Heart left ventricle (tissue), 16 donors: ENCODE results near the gene KCNAB2. TPM values are rescaled to one million over a fixed set of nuclear protein-coding genes. Genes with fewer than 3 reads are reported as not detected.

Experiments used
- ATAC-seq, 4 donors: fragments of 200-7000 bp; cut with Tn5 transposase; one replicate each; pipeline ENCODE4 v1.9.1; 2020 to 2022; ENCODE audit warnings: moderate library complexity in 4 of 4, mild to moderate bottlenecking in 3 of 4, moderate number of reproducible peaks in 1 of 4
- DNase-seq, 5 donors: peaks; one replicate each; pipeline ENCODE4 v3.0.0-alpha.2; 2020
- H3K27ac ChIP-seq, 12 donors: fragments of 200-600 bp; sonication (generic) in 4 of 12; one replicate each; pipeline versions ENCODE4 v1.5.0 to v1.8.0; 2016 to 2022; ENCODE audit warnings: mild to moderate bottlenecking in 2 of 12
- H3K27me3 ChIP-seq, 9 donors: fragments of 200-600 bp; sonication (generic) in 2 of 9; one replicate each; pipeline versions ENCODE4 v1.5.1 to v1.8.0; 2016 to 2022; ENCODE audit warnings: mild to moderate bottlenecking in 3 of 9
- H3K36me3 ChIP-seq, 9 donors: fragments of 200-600 bp; sonication (generic) in 2 of 9; one replicate each; pipeline versions ENCODE4 v1.5.0 to v1.8.0; 2018 to 2022; ENCODE audit warnings: mild to moderate bottlenecking in 2 of 9
- H3K4me1 ChIP-seq, 12 donors: fragments of 200-600 bp; sonication (generic) in 4 of 12; one replicate each; pipeline versions ENCODE4 v1.5.0 to v1.8.0; 2016 to 2022; ENCODE audit warnings: mild to moderate bottlenecking in 3 of 12
- H3K4me3 ChIP-seq, 12 donors: fragments of 200-600 bp; sonication (generic) in 4 of 12; one replicate each; pipeline versions ENCODE4 v1.5.0 to v1.8.0; 2017 to 2022; ENCODE audit warnings: mild to moderate bottlenecking in 9 of 12, moderate library complexity in 4 of 12
- H3K9me3 ChIP-seq, 12 donors: fragments of 200-600 bp; sonication (generic) in 4 of 12; one replicate each; pipeline versions ENCODE4 v1.5.0 to v1.8.0; 2016 to 2022; ENCODE audit warnings: mild to moderate bottlenecking in 1 of 12
- POLR2A ChIP-seq, 2 donors: fragments of 450-650 bp; IDR thresholded peaks; one replicate each; pipeline ENCODE4 v1.6.1; 2017; ENCODE audit warnings: antibody characterized with exemption in 2 of 2, mild to moderate bottlenecking in 2 of 2, moderate library complexity in 2 of 2
- WGBS, 4 donors: extraction: QIAGEN DNeasy Blood & Tissue Kit in 2 of 4; methylation state at CpG; one replicate each; pipeline versions ENCODE4 v1.1.5 to v1.1.7; 2013 to 2018; 5-methylcytosine and 5-hydroxymethylcytosine counted together
- intact Hi-C, 10 donors: fragments of 100-400 bp; cut with DNase I; formaldehyde crosslinking; loops; one replicate each; pipeline versions ENCODE4 v1.11.1 to v1.14.2; 2022
- polyA plus RNA-seq, 2 donors: library from polyadenylated mRNA; stranded (reverse); fragments of 200-250 nt; gene quantifications; one replicate each; pipeline ENCODE4 v1.2.3, GENCODE V29; 2013
- total RNA-seq, 9 donors: library from RNA; depleted of rRNA in 2 of 9; stranded (reverse); fragments of >200 nt in 2 of 9; fragmentation: NEBNext Ultra II Directional in 3 of 9; extraction: Animal tissue kit (Norgen Biotek cat#: 25700) in 3 of 9; gene quantifications; one replicate each; pipeline versions ENCODE4 v1.1.0 to v1.2.4, GENCODE V29; 2016 to 2023
- TF ChIP-seq, protein P1 (sequence below), 12 donors: fragments of 200-600 bp; sonication (generic) in 4 of 12; IDR thresholded peaks; one replicate each; pipeline versions ENCODE4 v1.5.0 to v1.8.0; 2018 to 2022; ENCODE audit warnings: antibody characterized with exemption in 12 of 12, mild to moderate bottlenecking in 5 of 12
- donor health status: ischemic (EF 13 %, LVEDD 7.1; RV severe dilation, severe dysfunction).
- donor health status: healthy with polysubstance abuse.
- donor health status: DM: no; HTN: yes; CAD: no.
- donor health status: DM: no; HTN: no; CAD: no.
- donor health status: ischemic (EF 25% LVEDD 6.9; RV normal size, moderate dysfunction).
- donor health status: ischemic (EF 25% LVEDD 5.7; RV mildly dilated, moderate dysfunction).
- donor health status: healthy.
- donor health status: DM: yes; HTN: yes; CAD: no.
- donor health status: ischemic (EF 35%, LVEDD 5.7; RV mildly dilated, moderate dysfunction).
- donor health status: nonischemic (EF 11% LVEDD 7.7; RV severe dilation, severe dysfunction).
- donor health status: DM: yes; HTN: yes; CAD: no.
- donor health status: PGD.
- donor health status: ischemic (EF 29% LVEDD 5.4; RV normal size, mild dysfunction).
- donor health status: nonischemic (EF 23%, LVEDD 6.1; RV moderate dilation, normal function).

KCNAB2 gene
- total and polyA plus RNA-seq, 11 donors, result 10.7 to 51.4 (median 27.2) TPM

DNA sequence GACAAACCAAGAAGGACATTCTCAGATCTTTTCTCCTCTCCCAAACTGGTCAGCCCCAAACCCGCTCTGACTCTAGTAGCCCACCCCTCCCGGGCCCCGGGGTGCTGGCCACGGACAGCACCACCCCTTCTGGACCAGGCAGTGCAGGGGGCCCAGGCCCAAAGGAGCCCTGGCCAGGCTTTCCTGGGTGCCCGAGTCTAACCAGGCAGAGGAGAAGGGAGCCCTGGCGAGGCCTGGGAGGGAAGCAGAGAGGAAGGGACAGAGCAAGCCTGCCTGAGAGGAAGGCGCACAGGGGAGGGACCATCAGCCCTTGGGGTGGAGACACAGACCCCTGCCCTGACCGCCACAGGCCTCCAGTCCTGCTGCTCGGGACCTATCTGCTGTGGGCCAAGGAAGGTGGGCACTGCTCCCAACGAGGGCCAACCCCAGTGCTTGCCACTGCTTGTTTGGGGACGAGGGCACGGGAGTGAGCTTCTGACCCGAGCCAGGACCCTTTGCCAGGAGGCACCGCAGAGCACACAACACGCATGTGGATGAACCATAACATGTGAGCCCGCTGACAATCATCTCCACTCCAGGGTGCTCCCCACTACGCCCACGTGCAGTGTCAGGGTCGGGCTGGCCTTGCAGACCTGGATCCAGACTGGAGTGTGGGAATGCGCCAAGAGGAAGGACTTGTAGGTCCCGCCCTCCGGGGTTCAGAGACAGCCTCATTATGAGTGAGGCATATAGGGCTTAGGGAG lies 57.6 kb downstream of the KCNAB2 start:
- peak in 2 of 5 donors; percentile 16 to 61 for DNase-seq
- H3K27ac ChIP-seq, result no peak overlapping the region
- no peak for ATAC-seq
- H3K27me3 ChIP-seq, result peaks cover 0 to 26% (median 7%) of the 10 kb centered on the region in 9 donors
- H3K36me3 ChIP-seq, result peaks cover 0 to 5% (median 0%) of the 10 kb centered on the region in 9 donors
- intact Hi-C loops, result loop anchor here in 1 of 10 donors (10.0 kb wide), 1 partner anchor 142 kb away; the partner anchor contains the start of gene HES3
- peaks cover 0 to 10% (median 0%) of the 10 kb centered on the region in 12 donors for H3K4me1 ChIP-seq
- TF ChIP-seq POLR2A (IDR thresholded peaks at IDR 0.05), result no peak
- TF ChIP-seq, protein P1, sequence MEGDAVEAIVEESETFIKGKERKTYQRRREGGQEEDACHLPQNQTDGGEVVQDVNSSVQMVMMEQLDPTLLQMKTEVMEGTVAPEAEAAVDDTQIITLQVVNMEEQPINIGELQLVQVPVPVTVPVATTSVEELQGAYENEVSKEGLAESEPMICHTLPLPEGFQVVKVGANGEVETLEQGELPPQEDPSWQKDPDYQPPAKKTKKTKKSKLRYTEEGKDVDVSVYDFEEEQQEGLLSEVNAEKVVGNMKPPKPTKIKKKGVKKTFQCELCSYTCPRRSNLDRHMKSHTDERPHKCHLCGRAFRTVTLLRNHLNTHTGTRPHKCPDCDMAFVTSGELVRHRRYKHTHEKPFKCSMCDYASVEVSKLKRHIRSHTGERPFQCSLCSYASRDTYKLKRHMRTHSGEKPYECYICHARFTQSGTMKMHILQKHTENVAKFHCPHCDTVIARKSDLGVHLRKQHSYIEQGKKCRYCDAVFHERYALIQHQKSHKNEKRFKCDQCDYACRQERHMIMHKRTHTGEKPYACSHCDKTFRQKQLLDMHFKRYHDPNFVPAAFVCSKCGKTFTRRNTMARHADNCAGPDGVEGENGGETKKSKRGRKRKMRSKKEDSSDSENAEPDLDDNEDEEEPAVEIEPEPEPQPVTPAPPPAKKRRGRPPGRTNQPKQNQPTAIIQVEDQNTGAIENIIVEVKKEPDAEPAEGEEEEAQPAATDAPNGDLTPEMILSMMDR (IDR thresholded peaks at IDR 0.05), result no peak
- no peak overlapping the region for H3K4me3 ChIP-seq
- H3K9me3 ChIP-seq, result no peaks in the 10 kb centered on the region
- WGBS, 4 donors, result 75 to 81% (median 77%) methylated on average over 16 to 22 of the region's 22 CpGs

DNA sequence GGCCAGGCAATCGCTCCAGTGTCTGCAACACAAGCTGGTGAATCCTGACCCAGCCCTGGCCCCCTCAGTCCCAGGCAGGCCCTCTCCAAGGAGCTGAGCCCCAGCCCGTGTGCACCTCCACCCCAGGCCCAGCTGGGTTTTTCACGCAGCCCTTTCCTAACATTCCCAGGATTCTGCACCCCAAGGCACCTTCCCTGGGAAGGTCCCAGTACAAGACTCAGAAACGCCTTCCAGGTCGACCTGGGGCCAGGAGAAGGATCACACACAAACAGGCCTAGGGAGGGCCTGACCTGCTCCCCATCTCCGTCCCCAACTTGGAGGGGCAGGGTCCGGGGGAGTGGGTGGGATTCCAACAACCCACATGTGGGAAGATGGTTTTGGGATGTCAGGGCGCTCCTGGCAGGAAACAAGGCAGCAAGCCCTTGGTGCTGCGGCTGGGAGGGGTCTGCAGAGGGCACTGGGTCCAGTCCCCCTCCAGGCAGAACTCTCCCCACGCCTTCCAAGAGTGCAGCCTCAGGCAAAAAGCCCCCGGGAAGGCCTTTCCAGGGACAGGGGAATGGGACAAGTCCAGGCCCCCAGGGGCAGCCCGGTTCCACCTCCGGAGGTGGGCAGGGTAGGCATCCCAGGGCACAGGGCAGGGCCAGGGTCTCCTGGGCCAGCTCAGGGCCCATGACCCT lies 58.3 kb downstream of the KCNAB2 start:
- intact Hi-C loops, result loop anchor here in 1 of 10 donors (10.0 kb wide), 1 partner anchor 141 kb away; the partner anchor contains the start of gene HES3
- Histone ChIP-seq H3K36me3 (peaks cover 0 to under 1% (median 0%) of the 10 kb centered on the region in 9 donors), H3K4me3 (no peak overlapping the region), H3K27me3 (peaks cover 0 to 33% (median 7%) of the 10 kb centered on the region in 9 donors), H3K27ac (no peak overlapping the region), H3K9me3 (no peaks in the 10 kb centered on the region), H3K4me1 (peaks cover 0 to 3% (median 0%) of the 10 kb centered on the region in 12 donors)
- WGBS, 4 donors, result 73 to 81% (median 78%) methylated on average over 6 to 13 of the region's 13 CpGs
- TF ChIP-seq POLR2A (IDR thresholded peaks at IDR 0.05), result no peak
- TF ChIP-seq, protein P1 (IDR thresholded peaks at IDR 0.05), result no peak
- ATAC-seq, result no peak
- peak in 2 of 5 donors; percentile 9 to 43 for DNase-seq

DNA sequence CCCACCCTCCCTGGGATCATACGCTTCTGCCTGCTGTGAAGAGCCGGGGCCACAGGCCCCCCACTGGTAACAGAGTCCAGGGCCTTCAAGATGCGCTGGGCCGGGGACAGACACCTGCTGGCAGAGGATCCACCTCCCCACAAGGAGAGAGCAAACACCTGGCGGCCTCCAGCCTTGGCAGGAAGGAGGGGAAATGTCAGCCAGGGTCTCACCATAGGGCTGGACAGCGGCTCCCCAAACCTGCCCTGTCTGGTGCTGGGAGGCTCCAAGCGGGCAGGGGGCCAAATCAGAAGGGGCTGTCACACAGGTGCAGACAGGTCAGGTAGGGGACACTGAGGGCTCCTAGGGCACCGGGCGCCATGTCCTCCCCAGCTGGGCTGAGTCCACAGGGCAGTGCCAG lies 58.9 kb downstream of the KCNAB2 start:
- H3K27me3 ChIP-seq, result peaks cover 0 to 40% (median 7%) of the 10 kb centered on the region in 9 donors
- intact Hi-C loops, result loop anchor here in 1 of 10 donors (10.0 kb wide), 1 partner anchor 140 kb away; the partner anchor contains the start of gene HES3
- peak in 2 of 5 donors; percentile 11 to 62 for DNase-seq
- 71 to 92% (median 79%) methylated on average over 6 to 9 of the region's 9 CpGs for WGBS, 4 donors
- TF ChIP-seq, protein P1 (IDR thresholded peaks at IDR 0.05), result no peak
- no peak for TF ChIP-seq POLR2A (IDR thresholded peaks at IDR 0.05)
- H3K36me3 ChIP-seq, result no peaks in the 10 kb centered on the region
- no peak overlapping the region for H3K27ac ChIP-seq
- no peak overlapping the region for H3K4me3 ChIP-seq
- ATAC-seq, result no peak
- H3K4me1 ChIP-seq, result no peaks in the 10 kb centered on the region
- H3K9me3 ChIP-seq, result no peaks in the 10 kb centered on the region

DNA sequence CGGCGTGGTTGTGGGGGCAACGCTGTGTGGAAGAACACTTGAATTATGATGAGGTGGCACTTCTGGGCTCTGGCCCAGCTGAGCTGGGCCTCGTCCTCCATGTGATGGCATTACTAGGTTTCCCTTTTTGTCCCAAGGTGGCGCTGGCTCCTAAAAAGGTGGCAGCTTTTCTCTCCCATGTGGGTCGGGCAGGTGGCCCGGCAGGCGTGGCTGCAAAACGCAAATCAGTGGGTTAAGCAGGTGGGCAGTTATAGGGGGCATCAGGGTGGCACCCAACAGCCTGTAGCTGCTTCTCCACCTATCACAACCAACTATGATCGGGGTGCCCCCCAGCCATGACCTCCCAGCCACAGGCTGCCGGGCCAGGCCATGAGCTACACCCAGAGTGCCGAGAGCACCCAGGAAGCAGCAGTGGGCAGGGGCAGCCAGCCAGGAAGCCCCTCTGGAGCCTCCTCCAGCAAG lies 59.6 kb downstream of the KCNAB2 start:
- ATAC-seq (no peak), DNase-seq (peak in 2 of 5 donors; percentile 13 to 53)
- H3K27me3 ChIP-seq, result peaks cover 0 to 46% (median 7%) of the 10 kb centered on the region in 9 donors
- H3K27ac ChIP-seq, result no peak overlapping the region
- H3K4me3 ChIP-seq, result no peak overlapping the region
- H3K4me1 ChIP-seq, result no peaks in the 10 kb centered on the region
- TF ChIP-seq, protein P1 (IDR thresholded peaks at IDR 0.05), result no peak
- no peak for TF ChIP-seq POLR2A (IDR thresholded peaks at IDR 0.05)
- H3K9me3 ChIP-seq, result no peaks in the 10 kb centered on the region
- intact Hi-C loops, result loop anchor here in 1 of 10 donors (10.0 kb wide), 1 partner anchor 140 kb away; the partner anchor contains the start of gene HES3
- 72 to 76% (median 74%) methylated on average over 12 of the region's 12 CpGs for WGBS, 4 donors
- H3K36me3 ChIP-seq, result no peaks in the 10 kb centered on the region
